ENCODE measurements around the gene PUS7L.

DNA sequence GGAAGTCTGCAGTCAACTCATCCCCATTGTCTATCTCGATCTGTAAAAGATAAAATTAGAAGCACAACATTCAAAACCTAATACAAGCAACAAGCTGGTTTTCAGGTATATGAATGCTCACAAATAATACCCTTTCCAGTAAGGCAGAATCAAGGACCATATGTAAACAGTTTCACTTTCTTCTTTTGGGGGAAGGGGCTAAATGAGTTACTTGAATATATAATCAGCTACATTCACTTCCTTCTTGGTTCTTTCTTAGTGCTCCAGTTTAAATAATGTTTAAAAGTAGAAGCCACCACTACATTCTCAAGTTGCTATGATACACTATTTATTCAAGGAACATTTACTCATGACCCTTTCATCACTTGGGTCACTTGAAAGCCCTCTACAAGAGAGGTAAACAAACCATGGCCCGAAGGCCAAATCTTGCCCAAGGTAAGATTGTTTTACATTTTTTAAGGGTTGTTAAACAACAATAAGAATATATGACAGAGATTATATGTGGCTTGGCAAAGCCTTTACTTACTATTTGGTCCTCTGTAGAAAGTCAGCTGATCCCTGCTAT lies 37.2 kb upstream of the PUS7L start:
- TF ChIP-seq, protein P1, sequence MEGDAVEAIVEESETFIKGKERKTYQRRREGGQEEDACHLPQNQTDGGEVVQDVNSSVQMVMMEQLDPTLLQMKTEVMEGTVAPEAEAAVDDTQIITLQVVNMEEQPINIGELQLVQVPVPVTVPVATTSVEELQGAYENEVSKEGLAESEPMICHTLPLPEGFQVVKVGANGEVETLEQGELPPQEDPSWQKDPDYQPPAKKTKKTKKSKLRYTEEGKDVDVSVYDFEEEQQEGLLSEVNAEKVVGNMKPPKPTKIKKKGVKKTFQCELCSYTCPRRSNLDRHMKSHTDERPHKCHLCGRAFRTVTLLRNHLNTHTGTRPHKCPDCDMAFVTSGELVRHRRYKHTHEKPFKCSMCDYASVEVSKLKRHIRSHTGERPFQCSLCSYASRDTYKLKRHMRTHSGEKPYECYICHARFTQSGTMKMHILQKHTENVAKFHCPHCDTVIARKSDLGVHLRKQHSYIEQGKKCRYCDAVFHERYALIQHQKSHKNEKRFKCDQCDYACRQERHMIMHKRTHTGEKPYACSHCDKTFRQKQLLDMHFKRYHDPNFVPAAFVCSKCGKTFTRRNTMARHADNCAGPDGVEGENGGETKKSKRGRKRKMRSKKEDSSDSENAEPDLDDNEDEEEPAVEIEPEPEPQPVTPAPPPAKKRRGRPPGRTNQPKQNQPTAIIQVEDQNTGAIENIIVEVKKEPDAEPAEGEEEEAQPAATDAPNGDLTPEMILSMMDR (IDR thresholded peaks at IDR 0.05): no peak
- TF ChIP-seq POLR2AphosphoS5 (IDR thresholded peaks at IDR 0.05): no peak
- TF ChIP-seq POLR2A (IDR thresholded peaks at IDR 0.05): no peak
- TF ChIP-seq EP300 (IDR thresholded peaks at IDR 0.05; ENCODE audit: low read depth): no peak
